IMR-90 (cell line): ENCODE data around the gene NPHS1. TPM values are rescaled to one million over a fixed set of nuclear protein-coding genes. Genes with fewer than 3 reads are reported as not detected.

ENCODE experiments used
- ATAC-seq: fragments of 200-7000 bp; cut with Tn5 transposase; 2 replicates; pipeline ENCODE4 v1.9.1; 2020; ENCODE audit warnings: low read depth, mild to moderate bottlenecking, moderate library complexity
- BruUV-seq: library from RNA; stranded (reverse); fragments of 400-500 nt; replicated peaks from 2 replicates; lab custom pipeline; 2021; lab: Mats Ljungman, UMichigan
- CTCF ChIA-PET: fragments of 300-600 bp; formaldehyde crosslinking; extraction: SDS; loops from one replicate; lab custom pipeline; 2021; ENCODE audit warnings: antibody characterized with exemption; lab: Yijun Ruan, JAX
- POLR2A ChIA-PET: fragments of 300-600 bp; sonication (Branson Sonifier 250); formaldehyde crosslinking; loops from one replicate; lab custom pipeline; 2022; ENCODE audit warnings: antibody characterized with exemption; ENCODE audit not compliant: unreplicated experiment; lab: Charles Lee
- DNase-seq: peaks from one replicate; pipeline ENCODE4 v3.0.0; 2013
- H2AFZ ChIP-seq: replicated peaks from 2 replicates; pipeline ENCODE3; 2013; ENCODE audit warnings: low read length, mild to moderate bottlenecking; ENCODE audit not compliant: poor library complexity
- H2AK5ac ChIP-seq: 2 replicates; pipeline ENCODE4 v1.6.1; 2013; ENCODE audit warnings: low read depth, low read length, inconsistent platforms
- H2AK9ac ChIP-seq: replicated peaks from 2 replicates; pipeline ENCODE3; 2013; ENCODE audit warnings: mild to moderate bottlenecking, low read depth, low read length, moderate library complexity; ENCODE audit not compliant: poor library complexity
- H2BK120ac ChIP-seq: 2 replicates; pipeline ENCODE4 v1.6.1; 2013; ENCODE audit warnings: low read depth, low read length, inconsistent platforms
- H2BK15ac ChIP-seq: 3 replicates; pipeline ENCODE4 v1.6.1; 2013; ENCODE audit warnings: low read depth, low read length, inconsistent platforms
- H2BK20ac ChIP-seq: 2 replicates; pipeline ENCODE4 v1.6.1; 2013; ENCODE audit warnings: low read depth, mild to moderate bottlenecking, inconsistent platforms, low read length, moderate library complexity
- H2BK5ac ChIP-seq: 2 replicates; pipeline ENCODE4 v1.6.1; 2013; ENCODE audit warnings: mild to moderate bottlenecking, low read depth, low read length, inconsistent platforms; ENCODE audit not compliant: poor library complexity, severe bottlenecking
- H3K14ac ChIP-seq: replicated peaks from 2 replicates; pipeline ENCODE4 v1.6.1; 2013; ENCODE audit warnings: low read depth, low read length, inconsistent platforms
- H3K18ac ChIP-seq: 2 replicates; pipeline ENCODE4 v1.6.1; 2013; ENCODE audit warnings: low read depth, low read length, control low read depth
- H3K23ac ChIP-seq: 2 replicates; pipeline ENCODE4 v1.6.1; 2013; ENCODE audit warnings: low read depth, low read length, inconsistent platforms
- H3K27ac ChIP-seq: 2 replicates; pipeline ENCODE4 v1.5.1; 2013; ENCODE audit warnings: mild to moderate bottlenecking, control low read depth, low read length; ENCODE audit not compliant: insufficient read depth
- H3K27me3 ChIP-seq: 2 replicates; pipeline ENCODE4 v1.6.1; 2013; ENCODE audit warnings: low read length; ENCODE audit not compliant: control insufficient read depth, insufficient read depth
- H3K36me3 ChIP-seq: 2 replicates; pipeline ENCODE4 v1.6.1; 2013; ENCODE audit warnings: low read length, mixed read lengths; ENCODE audit not compliant: control insufficient read depth, insufficient read depth
- H3K4ac ChIP-seq: 2 replicates; pipeline ENCODE4 v1.6.1; 2013; ENCODE audit warnings: low read depth, low read length, inconsistent platforms
- H3K4me1 ChIP-seq: 2 replicates; pipeline ENCODE4 v1.6.1; 2013; ENCODE audit warnings: low read length, mixed read lengths; ENCODE audit not compliant: control insufficient read depth, insufficient read depth
- H3K4me2 ChIP-seq: 2 replicates; pipeline ENCODE4 v1.6.1; 2013; ENCODE audit warnings: low read depth, mild to moderate bottlenecking, control low read depth, low read length, moderate library complexity
- H3K4me3 ChIP-seq: 2 replicates; pipeline ENCODE4 v1.5.1; 2013; ENCODE audit warnings: low read depth, mild to moderate bottlenecking, control low read depth, low read length, moderate library complexity; ENCODE audit not compliant: insufficient read depth
- H3K56ac ChIP-seq: 2 replicates; pipeline ENCODE4 v1.6.1; 2013; ENCODE audit warnings: low read length, inconsistent platforms; ENCODE audit not compliant: insufficient read depth; ENCODE audit errors: extremely low read depth
- H3K79me1 ChIP-seq, 2 experiments: 2 replicates each; pipeline ENCODE4 v1.6.1; 2013; ENCODE audit warnings: low read length in 2 of 2, inconsistent platforms in 1 of 2, low read depth in 1 of 2
- H3K9ac ChIP-seq: 2 replicates; pipeline ENCODE4 v1.6.1; 2013; ENCODE audit warnings: low read depth, low read length, control low read depth
- H3K9me1 ChIP-seq: 2 replicates; pipeline ENCODE4 v1.6.1; 2013; ENCODE audit warnings: low read length, inconsistent platforms; ENCODE audit not compliant: insufficient read depth
- H3K9me3 ChIP-seq: 2 replicates; pipeline ENCODE4 v1.6.1; 2013; ENCODE audit warnings: low read length; ENCODE audit not compliant: control insufficient read depth, insufficient read depth
- H4K20me1 ChIP-seq: 2 replicates; pipeline ENCODE4 v1.6.1; 2013; ENCODE audit warnings: low read length, inconsistent platforms; ENCODE audit not compliant: insufficient read depth
- H4K5ac ChIP-seq: 2 replicates; pipeline ENCODE4 v1.6.1; 2013; ENCODE audit warnings: mild to moderate bottlenecking, low read depth, low read length, control low read depth
- H4K8ac ChIP-seq, 2 experiments: 2 replicates each; pipeline ENCODE4 v1.6.1; 2013; ENCODE audit warnings: low read depth in 2 of 2, low read length in 2 of 2, control low read depth in 1 of 2, inconsistent platforms in 1 of 2
- H4K91ac ChIP-seq: 2 replicates; pipeline ENCODE4 v1.6.1; 2013; ENCODE audit warnings: low read depth, low read length, inconsistent platforms; ENCODE audit not compliant: insufficient read depth
- BHLHE40 ChIP-seq: fragments of 150-350 bp; IDR thresholded peaks from 2 replicates; pipeline ENCODE4 v1.6.1; 2016; ENCODE audit warnings: mild to moderate bottlenecking, low read depth, low read length
- CEBPB ChIP-seq: IDR thresholded peaks from 2 replicates; pipeline ENCODE4 v1.6.1; 2012; ENCODE audit warnings: low read depth, low read length, improper control_type of control experiment
- CHD1 ChIP-seq: IDR thresholded peaks from 2 replicates; pipeline ENCODE4 v1.6.1; 2012; ENCODE audit warnings: low read depth, low read length, improper control_type of control experiment
- FOS ChIP-seq: fragments of 150-350 bp; IDR thresholded peaks from 2 replicates; pipeline ENCODE4 v1.6.1; 2016; ENCODE audit warnings: low read depth, low read length
- MAFK ChIP-seq: IDR thresholded peaks from 2 replicates; pipeline ENCODE4 v1.6.1; 2012; ENCODE audit warnings: low read depth, low read length, improper control_type of control experiment
- MAZ ChIP-seq: IDR thresholded peaks from 2 replicates; pipeline ENCODE4 v1.6.1; 2012; ENCODE audit warnings: low read depth, mild to moderate bottlenecking, low read length, improper control_type of control experiment, moderate library complexity, borderline replicate concordance
- MXI1 ChIP-seq: IDR thresholded peaks from 2 replicates; pipeline ENCODE4 v1.6.1; 2012; ENCODE audit warnings: low read depth, mild to moderate bottlenecking, low read length, moderate library complexity, borderline replicate concordance
- NFE2L2 ChIP-seq: fragments of 150-350 bp; IDR thresholded peaks from 2 replicates; pipeline ENCODE4 v1.6.1; 2016; ENCODE audit warnings: low read depth, mild to moderate bottlenecking, low read length
- SMC3 ChIP-seq: fragments of 150-350 bp; IDR thresholded peaks from 2 replicates; pipeline ENCODE4 v1.6.1; 2016; ENCODE audit warnings: low read depth, mild to moderate bottlenecking, antibody characterized with exemption, low read length, moderate library complexity
- WGBS, 2 experiments: methylation state at CpG; one replicate each; pipeline versions ENCODE4 v1.1.5 to v1.1.7; 2013; ENCODE audit warnings: missing lambda C conversion rate in 2 of 2; ENCODE audit not compliant: insufficient read length in 1 of 2; ENCODE audit errors: extremely low coverage in 2 of 2; 5-methylcytosine and 5-hydroxymethylcytosine counted together
- dilution Hi-C: fragments of 300-500 bp; cut with HindIII; formaldehyde crosslinking; loops from one replicate; pipeline ENCODE4 v1.14.3; 2018; ENCODE audit warnings: low sequenced_read_pairs; ENCODE audit not compliant: unreplicated experiment
- in situ Hi-C: fragments of 300-500 bp; cut with MboI; formaldehyde crosslinking; loops from 3 replicates; pipeline ENCODE4 v1.14.3; 2019; ENCODE audit warnings: low sequenced_read_pairs, inconsistent platforms, mixed read lengths
- intact Hi-C: fragments of 100-400 bp; cut with micrococcal nuclease; formaldehyde crosslinking; loops from 2 replicates; pipeline ENCODE4 v1.10.0; 2022
- polyA plus RNA-seq, 3 experiments: library from polyadenylated mRNA; depleted of rRNA; stranded (reverse); fragments of >200 nt; gene quantifications; 2 replicates each; pipeline ENCODE4 v1.2.3, GENCODE V29; 2012; ENCODE audit warnings: low replicate concordance in 1 of 3
- total RNA-seq: library from RNA; depleted of rRNA; stranded (reverse); fragments of >200 nt; gene quantifications from 2 replicates; pipeline ENCODE4 v1.2.3, GENCODE V29; 2012
- TF ChIP-seq, protein P1 (sequence below): conservative IDR thresholded peaks from 2 replicates; pipeline ENCODE4 v1.5.1; 2012; ENCODE audit warnings: mild to moderate bottlenecking, low read depth, low read length, improper control_type of control experiment
- TF ChIP-seq, protein P2 (sequence below): fragments of 150-350 bp; IDR thresholded peaks from 2 replicates; pipeline ENCODE4 v1.6.1; 2016; ENCODE audit warnings: low read depth, mild to moderate bottlenecking, low read length, moderate library complexity, borderline replicate concordance

NPHS1 gene
- total and polyA plus RNA-seq, 2 of the 4 experiments (the other 2 are of a cell fraction): not detected

DNA sequence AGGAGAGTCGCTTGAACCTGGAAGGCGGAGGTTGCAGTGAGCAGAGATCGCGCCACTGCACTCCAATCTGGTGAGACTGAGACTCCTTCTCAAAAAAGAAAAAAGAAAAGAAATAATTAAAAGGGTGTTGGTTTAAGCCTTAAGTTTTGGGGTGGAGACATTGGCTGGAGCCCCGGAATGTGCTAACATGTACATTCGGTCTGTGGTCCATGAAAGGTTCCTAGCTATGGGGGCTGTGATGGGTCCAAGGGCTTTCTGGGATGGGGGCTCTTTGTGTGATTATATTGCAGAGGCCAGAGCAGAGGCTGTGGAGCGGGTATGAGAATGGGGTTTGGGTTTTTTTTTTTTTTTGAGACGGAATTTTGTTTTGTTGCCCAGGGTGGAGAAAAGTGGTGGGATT, 33.6 kb upstream of the NPHS1 start:
- H2AK9ac ChIP-seq: no peak overlapping the region
- no peak for DNase-seq

More for the DNA sequence above, 33.6 kb upstream of the NPHS1 start:
- TF ChIP-seq MXI1 (no peak), MAFK (no peak), SMC3 (no peak), MAZ (no peak), FOS (no peak), CEBPB (no peak), NFE2L2 (no peak), BHLHE40 (no peak), CHD1 (no peak)
- TF ChIP-seq, protein P1, sequence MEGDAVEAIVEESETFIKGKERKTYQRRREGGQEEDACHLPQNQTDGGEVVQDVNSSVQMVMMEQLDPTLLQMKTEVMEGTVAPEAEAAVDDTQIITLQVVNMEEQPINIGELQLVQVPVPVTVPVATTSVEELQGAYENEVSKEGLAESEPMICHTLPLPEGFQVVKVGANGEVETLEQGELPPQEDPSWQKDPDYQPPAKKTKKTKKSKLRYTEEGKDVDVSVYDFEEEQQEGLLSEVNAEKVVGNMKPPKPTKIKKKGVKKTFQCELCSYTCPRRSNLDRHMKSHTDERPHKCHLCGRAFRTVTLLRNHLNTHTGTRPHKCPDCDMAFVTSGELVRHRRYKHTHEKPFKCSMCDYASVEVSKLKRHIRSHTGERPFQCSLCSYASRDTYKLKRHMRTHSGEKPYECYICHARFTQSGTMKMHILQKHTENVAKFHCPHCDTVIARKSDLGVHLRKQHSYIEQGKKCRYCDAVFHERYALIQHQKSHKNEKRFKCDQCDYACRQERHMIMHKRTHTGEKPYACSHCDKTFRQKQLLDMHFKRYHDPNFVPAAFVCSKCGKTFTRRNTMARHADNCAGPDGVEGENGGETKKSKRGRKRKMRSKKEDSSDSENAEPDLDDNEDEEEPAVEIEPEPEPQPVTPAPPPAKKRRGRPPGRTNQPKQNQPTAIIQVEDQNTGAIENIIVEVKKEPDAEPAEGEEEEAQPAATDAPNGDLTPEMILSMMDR: no peak
- TF ChIP-seq, protein P2, sequence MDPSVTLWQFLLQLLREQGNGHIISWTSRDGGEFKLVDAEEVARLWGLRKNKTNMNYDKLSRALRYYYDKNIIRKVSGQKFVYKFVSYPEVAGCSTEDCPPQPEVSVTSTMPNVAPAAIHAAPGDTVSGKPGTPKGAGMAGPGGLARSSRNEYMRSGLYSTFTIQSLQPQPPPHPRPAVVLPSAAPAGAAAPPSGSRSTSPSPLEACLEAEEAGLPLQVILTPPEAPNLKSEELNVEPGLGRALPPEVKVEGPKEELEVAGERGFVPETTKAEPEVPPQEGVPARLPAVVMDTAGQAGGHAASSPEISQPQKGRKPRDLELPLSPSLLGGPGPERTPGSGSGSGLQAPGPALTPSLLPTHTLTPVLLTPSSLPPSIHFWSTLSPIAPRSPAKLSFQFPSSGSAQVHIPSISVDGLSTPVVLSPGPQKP: no peak
- no peaks in the 10 kb centered on the region for H3K27me3 ChIP-seq
- ATAC-seq: no peak
- no peak overlapping the region for H2BK20ac ChIP-seq
- CTCF ChIA-PET: interaction anchor here (0.6 kb wide), 1 partner anchor 66 kb away, joined by 3 read pairs; no protein-coding TSS in a partner anchor
- no peaks in the 10 kb centered on the region for H3K9me3 ChIP-seq
- BruUV-seq: no TSS peak
- H3K4me3 ChIP-seq: no peak overlapping the region
- no peak overlapping the region for H3K4me2 ChIP-seq
- H3K9ac ChIP-seq: no peak overlapping the region
- no peak overlapping the region for H2BK5ac ChIP-seq
- H2BK120ac ChIP-seq: no peak overlapping the region
- intact Hi-C loops (no loop called here), in situ Hi-C loops (loop anchor here (5.0 kb wide), 1 partner anchor 46 kb away; no protein-coding TSS in a partner anchor), dilution Hi-C loops (no loop called here)
- peaks cover 29% of the 10 kb centered on the region for H3K36me3 ChIP-seq
- no peaks in the 10 kb centered on the region for H3K9me1 ChIP-seq
- no peak overlapping the region for H3K18ac ChIP-seq
- H3K14ac ChIP-seq: no peak overlapping the region
- H3K56ac ChIP-seq: no peak overlapping the region
- 92% methylated on average over 2 of the region's 8 CpGs; no CpG with 5 or more reads in 1 of the 2 experiments for WGBS, 2 experiments
- H3K23ac ChIP-seq: no peak overlapping the region
- no peak overlapping the region for H4K91ac ChIP-seq
- no peak overlapping the region for H2AK5ac ChIP-seq
- no peak overlapping the region for H3K27ac ChIP-seq
- no peak overlapping the region for H2AFZ ChIP-seq
- POLR2A ChIA-PET: no interaction called here
- H2BK15ac ChIP-seq: no peak overlapping the region
- H4K8ac ChIP-seq: no peak overlapping the region
- H3K4me1 ChIP-seq: no peaks in the 10 kb centered on the region
- peaks cover 0 to 3% of the 10 kb centered on the region in 2 experiments; a peak in 1 of 4 replicates for H3K79me1 ChIP-seq
- H4K5ac ChIP-seq: no peak overlapping the region
- H3K4ac ChIP-seq: no peak overlapping the region
- no peaks in the 10 kb centered on the region; the same call in 1 of the 2 replicates for H4K20me1 ChIP-seq
